ENCODE measurements around the gene ZBTB34.

The ZBTB34 gene

GRCh38 chr9:126932871-126933321 is 72.5 kb downstream of the ZBTB34 start:
- peak; percentile 31 for DNase-seq

- DNase-seq = peak; percentile 25
Measured at GRCh38 chr9:126933334-126933980, 73.0 kb downstream of the ZBTB34 start.

- DNase-seq = peak; percentile 43
Measured at GRCh38 chr9:126934441-126934840, 74.0 kb downstream of the ZBTB34 start.

All from activated effector memory CD4-positive, alpha-beta T cell treated with anti-CD3 and anti-CD28 coated beads, Interleukin-2, amount 50 U/mL, for 16 hours (primary cell).